ENCODE results near the gene ALK.

The ALK gene

DNA sequence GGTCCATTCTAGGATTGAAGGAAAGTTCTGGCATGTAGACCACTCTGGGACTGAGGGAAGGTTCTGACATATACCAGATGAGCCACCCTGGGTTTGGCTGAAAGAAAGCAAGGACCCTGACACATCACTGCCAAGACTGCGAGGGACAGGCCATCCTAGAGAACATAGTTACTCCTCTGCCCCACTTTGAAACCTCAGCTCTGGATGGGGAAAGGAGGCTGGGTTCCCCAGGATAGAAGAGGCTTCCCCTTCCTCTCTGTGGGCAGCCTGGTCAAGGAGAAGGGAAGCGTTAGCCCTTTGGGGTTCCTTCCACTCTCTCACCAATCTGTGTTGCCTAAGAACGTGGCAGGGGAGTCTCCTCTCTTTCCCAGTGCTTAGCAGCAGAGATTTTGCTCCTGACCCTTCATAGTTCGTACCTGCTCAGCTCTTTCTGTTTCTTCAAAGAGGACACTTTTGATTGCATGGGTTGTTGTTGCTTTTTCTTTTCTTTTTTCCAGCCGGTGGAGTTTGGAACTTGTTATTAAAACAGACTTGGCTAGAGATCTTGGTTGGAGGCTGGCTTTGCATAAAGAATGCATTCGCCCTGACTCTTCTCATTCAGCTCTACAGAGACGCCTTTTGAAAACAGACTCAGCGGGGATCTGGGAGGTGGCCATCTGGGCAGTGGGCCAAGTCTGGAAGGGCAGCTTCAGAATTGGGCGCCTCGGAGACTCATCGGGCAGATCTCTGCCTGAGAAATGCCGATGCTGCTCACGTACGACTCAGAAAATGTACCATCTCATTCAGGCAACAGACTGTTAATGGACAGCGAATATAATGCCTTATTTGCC is 640.1 kb downstream of the ALK start:
- peaks cover 11% of the 10 kb centered on the region for H3K4me1 ChIP-seq (ENCODE audit: control insufficient read depth, insufficient read depth, low read length)
- no peak overlapping the region for H3K9ac ChIP-seq (ENCODE audit: low read depth, low read length)
- H3K9me3 ChIP-seq (ENCODE audit: control insufficient read depth, insufficient read depth, low read length), result no peaks in the 10 kb centered on the region; the same call in 1 of the 2 replicates
- no peaks in the 10 kb centered on the region for H3K27me3 ChIP-seq (ENCODE audit: control insufficient read depth, insufficient read depth, low read length)
- H3K27ac ChIP-seq (ENCODE audit: low read depth, low read length), result no peak overlapping the region
- H3K36me3 ChIP-seq (ENCODE audit: control insufficient read depth, insufficient read depth, low read length), result no peaks in the 10 kb centered on the region
- no peak overlapping the region for H3K4me3 ChIP-seq (ENCODE audit: low read depth, low read length)

DNA sequence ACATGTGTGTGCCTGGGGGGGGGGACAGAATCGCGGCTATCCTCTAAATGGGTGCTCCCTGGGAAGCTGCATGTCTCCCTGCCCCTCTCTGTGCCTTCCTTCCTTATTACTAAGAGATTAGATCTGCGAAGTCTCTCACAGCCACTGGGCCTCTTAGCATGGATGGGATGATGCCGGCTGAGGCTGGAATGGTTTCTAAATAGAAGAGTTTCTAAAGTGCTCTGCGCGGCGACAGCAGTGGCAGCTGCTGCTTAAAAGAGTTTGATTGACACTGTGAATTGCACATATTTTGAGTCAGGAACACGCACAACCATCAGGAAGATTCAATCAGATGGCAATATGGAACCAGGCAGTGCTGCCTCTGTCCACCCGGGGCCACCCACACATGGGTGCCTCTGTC is 642.4 kb downstream of the ALK start:
- H3K36me3 ChIP-seq (ENCODE audit: control insufficient read depth, insufficient read depth, low read length), result no peaks in the 10 kb centered on the region
- H3K27ac ChIP-seq (ENCODE audit: low read depth, low read length), result no peak overlapping the region
- H3K4me3 ChIP-seq (ENCODE audit: low read depth, low read length), result no peak overlapping the region
- no peaks in the 10 kb centered on the region; the same call in 1 of the 2 replicates for H3K9me3 ChIP-seq (ENCODE audit: control insufficient read depth, insufficient read depth, low read length)
- H3K9ac ChIP-seq (ENCODE audit: low read depth, low read length), result no peak overlapping the region
- H3K4me1 ChIP-seq (ENCODE audit: control insufficient read depth, insufficient read depth, low read length), result peaks cover 11% of the 10 kb centered on the region
- no peaks in the 10 kb centered on the region for H3K27me3 ChIP-seq (ENCODE audit: control insufficient read depth, insufficient read depth, low read length)

DNA sequence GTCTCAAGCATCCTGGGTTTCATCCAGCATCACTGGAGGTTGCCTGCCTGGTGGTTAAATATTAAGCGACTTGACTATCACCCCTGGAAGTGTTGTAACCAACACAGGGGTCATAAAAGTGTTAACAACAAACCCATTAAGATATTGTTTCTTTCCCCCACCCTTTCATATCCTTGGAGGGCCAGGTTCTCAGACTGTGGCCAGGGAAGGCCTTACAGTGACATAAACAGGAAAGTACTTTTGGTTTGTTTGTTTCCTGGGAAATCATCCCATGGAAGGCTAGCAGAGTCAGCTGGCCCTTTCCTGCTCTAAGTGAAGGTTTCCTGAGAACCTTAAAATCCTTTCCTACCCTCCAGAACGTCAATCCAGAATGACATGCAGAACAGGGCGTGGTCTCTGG is 645.2 kb downstream of the ALK start:
- Histone ChIP-seq H3K4me3 (ENCODE audit: low read depth, low read length) (no peak overlapping the region), H3K36me3 (ENCODE audit: control insufficient read depth, insufficient read depth, low read length) (no peaks in the 10 kb centered on the region), H3K9me3 (ENCODE audit: control insufficient read depth, insufficient read depth, low read length) (no peaks in the 10 kb centered on the region; the same call in 1 of the 2 replicates), H3K4me1 (ENCODE audit: control insufficient read depth, insufficient read depth, low read length) (peaks cover 2% of the 10 kb centered on the region; the same call in 1 of the 2 replicates), H3K9ac (ENCODE audit: low read depth, low read length) (no peak overlapping the region), H3K27ac (ENCODE audit: low read depth, low read length) (no peak overlapping the region), H3K27me3 (ENCODE audit: control insufficient read depth, insufficient read depth, low read length) (no peaks in the 10 kb centered on the region)

DNA sequence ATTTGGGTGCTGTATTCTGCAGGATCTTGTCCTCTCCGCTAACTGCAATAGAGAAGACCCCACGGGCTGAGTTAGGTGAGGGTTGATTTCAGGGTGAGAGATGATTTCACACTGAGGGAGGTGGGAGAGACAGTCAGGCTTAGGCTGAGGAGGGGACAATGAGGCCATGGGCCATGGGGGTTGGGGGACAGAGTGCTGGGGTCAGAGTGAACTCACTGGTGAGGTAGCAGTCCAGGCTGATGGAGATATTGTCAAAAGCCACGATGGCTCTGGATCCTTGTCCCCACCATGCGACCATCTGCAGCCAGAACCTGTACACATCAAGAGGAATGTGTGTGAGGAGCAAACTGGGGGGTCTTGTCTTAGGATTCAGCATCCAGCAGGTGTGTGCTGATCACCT is 646.2 kb downstream of the ALK start:
- no peaks in the 10 kb centered on the region for H3K27me3 ChIP-seq (ENCODE audit: control insufficient read depth, insufficient read depth, low read length)

DNA sequence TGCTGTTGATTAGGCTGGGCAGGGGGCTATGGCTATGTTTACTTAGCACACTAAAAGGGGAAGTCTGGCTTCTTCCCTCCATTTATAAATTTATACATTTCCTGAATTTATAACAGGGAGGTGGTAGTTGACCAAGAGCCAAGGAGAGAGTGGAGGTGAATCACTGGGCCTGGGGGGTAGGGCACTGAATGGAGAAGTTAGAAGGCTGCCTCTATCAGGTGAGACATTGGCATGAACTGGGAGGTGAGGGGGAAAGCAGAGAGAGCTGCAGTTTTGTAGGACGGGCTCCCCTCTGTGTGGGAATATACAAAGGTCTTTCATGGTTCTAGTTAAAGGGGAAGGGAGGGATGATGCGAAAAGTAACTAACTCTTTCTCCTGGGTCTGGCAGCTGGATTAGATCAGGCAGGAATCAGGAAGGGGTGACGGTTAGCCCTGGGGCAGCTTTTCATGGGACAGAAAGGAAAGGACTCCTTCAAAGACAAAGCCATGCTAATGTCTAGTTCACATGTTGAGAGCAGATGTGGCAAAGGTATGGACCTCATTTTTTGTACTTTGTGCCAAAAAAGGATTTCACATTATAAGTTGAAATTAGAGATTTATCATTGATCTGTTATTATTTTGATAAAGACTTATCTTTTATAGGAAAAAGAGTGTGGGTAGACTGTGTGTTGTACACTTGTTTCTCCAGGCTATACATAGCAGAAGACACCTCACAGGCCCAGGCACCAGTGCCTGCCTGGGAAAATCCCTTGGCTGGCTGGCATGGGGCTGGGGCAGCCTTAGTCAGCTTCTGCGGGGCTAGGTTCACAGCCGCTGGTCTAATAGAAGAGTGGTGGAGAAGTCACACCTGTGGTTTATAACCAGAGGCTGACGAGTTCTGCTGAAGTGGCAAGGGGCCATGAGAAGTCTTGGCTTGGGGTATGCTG is 647.4 kb downstream of the ALK start:
- H3K27me3 ChIP-seq (ENCODE audit: control insufficient read depth, insufficient read depth, low read length), result no peaks in the 10 kb centered on the region
- H3K4me1 ChIP-seq (ENCODE audit: control insufficient read depth, insufficient read depth, low read length), result no peaks in the 10 kb centered on the region
- H3K9ac ChIP-seq (ENCODE audit: low read depth, low read length), result no peak overlapping the region
- H3K36me3 ChIP-seq (ENCODE audit: control insufficient read depth, insufficient read depth, low read length), result no peaks in the 10 kb centered on the region
- H3K4me3 ChIP-seq (ENCODE audit: low read depth, low read length), result no peak overlapping the region
- H3K9me3 ChIP-seq (ENCODE audit: control insufficient read depth, insufficient read depth, low read length), result no peaks in the 10 kb centered on the region
- no peak overlapping the region for H3K27ac ChIP-seq (ENCODE audit: low read depth, low read length)

More for the DNA sequence above, 646.2 kb downstream of the ALK start:
- H3K9ac ChIP-seq (ENCODE audit: low read depth, low read length), result no peak overlapping the region
- no peak overlapping the region for H3K4me3 ChIP-seq (ENCODE audit: low read depth, low read length)
- no peaks in the 10 kb centered on the region for H3K36me3 ChIP-seq (ENCODE audit: control insufficient read depth, insufficient read depth, low read length)
- H3K9me3 ChIP-seq (ENCODE audit: control insufficient read depth, insufficient read depth, low read length), result no peaks in the 10 kb centered on the region
- no peaks in the 10 kb centered on the region for H3K4me1 ChIP-seq (ENCODE audit: control insufficient read depth, insufficient read depth, low read length)
- H3K27ac ChIP-seq (ENCODE audit: low read depth, low read length), result no peak overlapping the region

DNA sequence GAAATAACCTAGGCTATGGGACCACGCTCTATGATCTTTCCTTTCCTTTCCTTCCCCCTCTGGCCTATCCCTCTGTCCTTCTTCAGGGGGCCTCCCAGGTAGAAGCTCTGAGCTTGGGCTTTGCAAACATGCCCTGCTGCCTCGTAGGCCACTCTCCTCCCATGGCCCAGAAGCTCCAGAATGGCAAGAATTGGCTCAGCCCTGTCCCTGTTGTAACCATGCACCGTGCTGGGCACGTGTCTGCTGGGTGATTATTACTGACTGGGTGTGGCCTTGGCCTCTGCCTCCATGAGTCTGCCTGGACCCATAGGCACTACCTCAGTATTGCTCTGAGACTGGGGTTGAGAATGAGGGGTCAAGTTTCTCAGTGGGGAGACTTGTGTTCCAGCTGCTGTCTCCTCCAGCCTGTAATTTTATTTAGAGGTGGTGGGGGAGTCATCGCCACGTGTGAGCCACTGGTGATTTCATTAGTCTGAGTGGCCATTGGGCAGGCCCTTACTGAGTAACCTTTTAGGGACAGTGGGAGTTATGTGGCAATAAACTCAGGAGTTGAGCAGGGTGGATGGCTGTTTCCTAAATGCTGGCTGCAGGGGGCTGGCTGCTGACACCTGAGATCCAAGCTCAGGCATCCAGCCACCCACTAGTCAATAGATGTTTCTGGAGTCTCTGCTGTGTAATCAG is 648.2 kb downstream of the ALK start:
- Histone ChIP-seq H3K27ac (ENCODE audit: low read depth, low read length) (no peak overlapping the region), H3K27me3 (ENCODE audit: control insufficient read depth, insufficient read depth, low read length) (no peaks in the 10 kb centered on the region)

DNA sequence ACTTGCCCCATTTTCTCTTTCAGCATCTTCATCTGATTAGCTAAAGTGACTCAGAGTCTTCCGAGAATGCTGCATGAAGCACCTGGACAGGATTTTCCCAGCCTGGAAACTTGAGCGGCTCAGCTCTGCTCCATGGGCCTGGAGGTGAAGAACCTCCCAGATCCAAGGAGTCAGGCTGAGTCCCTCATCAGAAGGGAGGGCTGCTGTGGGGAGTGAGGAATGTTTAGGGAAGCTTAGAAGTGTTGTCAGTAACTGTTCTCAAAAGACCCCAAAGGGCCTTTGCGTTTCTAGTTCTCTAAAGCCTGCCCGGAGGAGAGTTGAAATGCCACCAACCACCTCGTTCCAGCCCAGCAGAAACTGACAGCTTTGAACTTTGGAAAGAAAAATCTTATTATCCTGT is 649.1 kb downstream of the ALK start:
- no peaks in the 10 kb centered on the region for H3K36me3 ChIP-seq (ENCODE audit: control insufficient read depth, insufficient read depth, low read length)

More for the DNA sequence above, 648.2 kb downstream of the ALK start:
- no peak overlapping the region for H3K9ac ChIP-seq (ENCODE audit: low read depth, low read length)
- H3K36me3 ChIP-seq (ENCODE audit: control insufficient read depth, insufficient read depth, low read length), result no peaks in the 10 kb centered on the region
- no peaks in the 10 kb centered on the region for H3K4me1 ChIP-seq (ENCODE audit: control insufficient read depth, insufficient read depth, low read length)
- no peak overlapping the region for H3K4me3 ChIP-seq (ENCODE audit: low read depth, low read length)
- no peaks in the 10 kb centered on the region for H3K9me3 ChIP-seq (ENCODE audit: control insufficient read depth, insufficient read depth, low read length)

DNA sequence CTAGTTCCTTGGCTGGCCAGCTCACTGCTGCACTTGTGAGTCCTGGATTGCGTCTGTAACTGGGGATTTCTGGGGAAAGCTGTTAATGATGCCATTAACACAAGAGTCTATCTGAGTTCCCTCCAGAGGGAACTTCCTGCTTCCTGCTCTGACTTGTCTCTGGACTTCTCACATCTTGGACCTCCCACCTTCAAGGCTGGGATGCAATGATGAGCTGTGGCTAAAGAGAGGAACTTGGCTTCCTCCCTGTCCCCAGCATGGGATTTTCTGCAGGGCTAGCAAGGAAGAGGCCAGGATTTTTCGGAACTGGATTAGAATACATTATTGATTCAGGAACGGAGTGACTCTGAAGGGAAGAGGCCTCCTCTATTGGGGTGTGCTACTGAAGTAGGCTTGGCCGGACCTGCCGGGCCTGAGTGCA is 650.7 kb downstream of the ALK start:
- no peak overlapping the region for H3K4me3 ChIP-seq (ENCODE audit: low read depth, low read length)
- no peaks in the 10 kb centered on the region for H3K36me3 ChIP-seq (ENCODE audit: control insufficient read depth, insufficient read depth, low read length)
- H3K4me1 ChIP-seq (ENCODE audit: control insufficient read depth, insufficient read depth, low read length), result no peaks in the 10 kb centered on the region
- H3K27ac ChIP-seq (ENCODE audit: low read depth, low read length), result no peak overlapping the region
- no peaks in the 10 kb centered on the region for H3K9me3 ChIP-seq (ENCODE audit: control insufficient read depth, insufficient read depth, low read length)
- no peaks in the 10 kb centered on the region for H3K27me3 ChIP-seq (ENCODE audit: control insufficient read depth, insufficient read depth, low read length)
- no peak overlapping the region for H3K9ac ChIP-seq (ENCODE audit: low read depth, low read length)

More for the DNA sequence above, 649.1 kb downstream of the ALK start:
- Histone ChIP-seq H3K9ac (ENCODE audit: low read depth, low read length) (no peak overlapping the region), H3K27ac (ENCODE audit: low read depth, low read length) (no peak overlapping the region), H3K9me3 (ENCODE audit: control insufficient read depth, insufficient read depth, low read length) (no peaks in the 10 kb centered on the region), H3K4me1 (ENCODE audit: control insufficient read depth, insufficient read depth, low read length) (no peaks in the 10 kb centered on the region), H3K27me3 (ENCODE audit: control insufficient read depth, insufficient read depth, low read length) (no peaks in the 10 kb centered on the region), H3K4me3 (ENCODE audit: low read depth, low read length) (no peak overlapping the region)

DNA sequence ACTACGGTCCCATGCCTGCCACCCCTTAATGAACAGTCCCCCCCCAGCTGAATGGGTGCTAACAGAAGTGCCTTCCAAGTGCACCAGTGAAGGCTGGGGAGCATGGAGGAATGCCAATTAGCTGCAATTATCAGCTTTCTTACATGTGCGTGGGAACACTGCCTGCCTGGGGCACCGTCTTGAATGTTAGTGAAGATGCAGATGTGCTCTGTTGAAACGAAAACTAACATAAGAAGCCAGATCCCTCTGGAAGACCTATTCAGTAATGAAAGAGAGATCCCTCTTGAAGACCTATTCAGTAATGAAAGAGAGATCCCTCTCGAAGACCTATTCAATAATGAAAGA is 651.6 kb downstream of the ALK start:
- H3K4me1 ChIP-seq (ENCODE audit: control insufficient read depth, insufficient read depth, low read length), result no peaks in the 10 kb centered on the region
- H3K4me3 ChIP-seq (ENCODE audit: low read depth, low read length), result no peak overlapping the region
- no peaks in the 10 kb centered on the region for H3K9me3 ChIP-seq (ENCODE audit: control insufficient read depth, insufficient read depth, low read length)
- no peak overlapping the region for H3K9ac ChIP-seq (ENCODE audit: low read depth, low read length)
- no peak overlapping the region for H3K27ac ChIP-seq (ENCODE audit: low read depth, low read length)
- no peaks in the 10 kb centered on the region for H3K27me3 ChIP-seq (ENCODE audit: control insufficient read depth, insufficient read depth, low read length)
- no peaks in the 10 kb centered on the region for H3K36me3 ChIP-seq (ENCODE audit: control insufficient read depth, insufficient read depth, low read length)

DNA sequence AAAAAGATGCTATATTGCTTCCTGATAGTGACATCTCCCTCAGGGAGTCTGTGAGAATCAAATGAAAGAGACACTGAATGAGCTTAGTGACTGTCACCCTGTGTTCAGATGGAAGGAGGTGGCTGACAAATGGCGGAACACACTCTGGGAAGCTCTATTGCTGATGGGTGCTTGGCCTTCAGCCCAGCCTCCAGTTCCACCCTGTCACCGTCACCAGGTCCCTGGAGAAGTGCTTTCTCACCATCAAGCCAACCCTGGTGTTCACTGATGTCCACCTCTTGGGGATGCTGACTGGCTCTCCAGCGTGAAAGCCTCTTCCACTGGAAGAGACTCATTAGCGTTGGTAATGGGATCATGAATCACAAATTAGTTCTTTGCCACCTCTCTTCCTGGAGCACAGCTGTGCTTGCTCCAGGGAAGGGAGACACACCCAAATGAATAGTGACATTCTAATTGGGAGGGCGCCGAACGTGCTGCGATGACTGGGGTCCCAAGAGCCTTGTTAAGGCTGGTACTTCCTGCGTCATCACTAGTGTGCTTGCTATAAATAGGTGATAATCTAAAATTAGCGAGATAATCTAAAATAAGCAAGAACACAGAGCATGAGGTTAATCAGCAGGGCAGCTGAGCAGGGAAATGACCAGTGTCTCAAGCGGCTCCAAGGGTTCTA is 652.2 kb downstream of the ALK start:
- H3K9me3 ChIP-seq (ENCODE audit: control insufficient read depth, insufficient read depth, low read length), result no peaks in the 10 kb centered on the region
- H3K4me1 ChIP-seq (ENCODE audit: control insufficient read depth, insufficient read depth, low read length), result no peaks in the 10 kb centered on the region
- H3K9ac ChIP-seq (ENCODE audit: low read depth, low read length), result no peak overlapping the region
- H3K27me3 ChIP-seq (ENCODE audit: control insufficient read depth, insufficient read depth, low read length), result no peaks in the 10 kb centered on the region
- no peaks in the 10 kb centered on the region for H3K36me3 ChIP-seq (ENCODE audit: control insufficient read depth, insufficient read depth, low read length)
- H3K4me3 ChIP-seq (ENCODE audit: low read depth, low read length), result no peak overlapping the region
- H3K27ac ChIP-seq (ENCODE audit: low read depth, low read length), result no peak overlapping the region

All from HUES48 (cell line).